NCI-H2171 treated with DMSO at 0.1 percent for 48 hours (cell line): ENCODE data around the gene VTN.
A peak's percentile ranks its signal among the peaks of the same experiment; 100 is the strongest.
"Not testable (repeated sequence)": the region's sequence is repeated elsewhere in the genome, so short reads cannot be mapped to it uniquely, and the experiment has no call there.

Source experiments
- DNase-seq: peaks from one replicate; lab custom pipeline; 2025; lab: John Stamatoyannopoulos, UW

The VTN gene

DNA sequence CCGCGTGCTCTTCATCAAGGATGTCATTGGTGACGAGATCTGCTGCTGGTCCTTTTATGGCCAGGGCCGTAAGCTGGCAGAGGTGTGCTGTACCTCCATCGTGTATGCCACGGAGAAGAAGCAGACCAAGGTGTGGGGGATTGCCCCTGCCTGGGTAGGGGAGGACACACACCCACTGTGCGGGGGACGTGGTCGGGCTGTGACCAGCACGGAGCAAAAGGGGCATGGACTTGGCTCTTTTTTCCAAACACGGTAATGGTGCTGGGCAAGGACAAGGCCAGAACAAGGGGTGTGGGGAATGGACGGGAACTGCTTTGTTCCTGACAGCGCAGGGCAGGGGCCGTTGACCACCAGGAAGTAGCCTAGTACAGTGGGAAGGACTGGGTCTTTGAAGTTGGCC is 27.8 kb downstream of the VTN start:
- no peak for DNase-seq

DNA sequence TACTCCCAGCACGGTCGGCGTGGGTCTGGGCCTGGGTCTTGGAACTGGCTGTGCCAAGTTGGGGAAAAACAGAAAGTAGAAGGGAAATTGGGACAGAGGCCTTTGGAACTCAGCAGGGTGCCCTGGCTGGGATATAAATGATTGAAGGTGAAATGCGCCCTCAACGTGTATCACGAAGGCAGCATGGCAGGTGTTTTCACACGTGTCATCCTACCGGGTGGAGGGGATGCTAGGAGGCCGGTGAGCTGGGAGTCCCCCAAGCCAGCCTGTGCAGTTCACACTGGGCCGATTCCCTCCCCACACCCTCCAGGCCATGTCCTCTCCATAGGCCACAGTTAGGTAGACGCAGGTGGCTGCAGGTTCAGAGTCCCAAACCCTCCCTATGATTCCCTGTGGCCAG is 28.6 kb downstream of the VTN start:
- DNase-seq: no peak

GRCh38 chr17:28340374-28340773 is 29.7 kb downstream of the VTN start:
- DNase-seq: no peak

- DNase-seq: no peak
Measured at GRCh38 chr17:28339431-28339830, 30.7 kb downstream of the VTN start.

DNA sequence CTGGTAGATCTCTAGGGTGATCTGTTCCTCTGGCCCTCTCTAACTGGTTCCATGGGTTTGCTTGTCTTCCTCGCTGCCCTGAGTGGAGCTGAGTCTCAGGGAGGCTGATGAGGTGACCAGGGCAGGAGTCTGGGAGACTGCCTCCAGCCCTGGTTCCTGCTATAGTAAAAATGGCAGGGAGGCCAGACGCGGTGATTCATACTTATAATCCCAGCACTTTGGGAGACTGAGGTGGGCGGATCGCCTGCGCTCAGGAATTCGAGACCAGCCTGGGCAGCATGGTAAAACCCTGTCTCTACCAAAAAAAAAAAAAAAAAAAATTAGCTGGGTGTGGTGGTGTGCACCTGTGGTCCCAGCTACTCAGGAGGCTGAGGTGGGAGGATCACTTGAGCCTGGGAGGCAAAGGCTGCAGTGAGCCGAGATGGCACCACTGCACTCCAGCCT is 31.3 kb downstream of the VTN start:
- DNase-seq: not testable (repeated sequence)

DNA sequence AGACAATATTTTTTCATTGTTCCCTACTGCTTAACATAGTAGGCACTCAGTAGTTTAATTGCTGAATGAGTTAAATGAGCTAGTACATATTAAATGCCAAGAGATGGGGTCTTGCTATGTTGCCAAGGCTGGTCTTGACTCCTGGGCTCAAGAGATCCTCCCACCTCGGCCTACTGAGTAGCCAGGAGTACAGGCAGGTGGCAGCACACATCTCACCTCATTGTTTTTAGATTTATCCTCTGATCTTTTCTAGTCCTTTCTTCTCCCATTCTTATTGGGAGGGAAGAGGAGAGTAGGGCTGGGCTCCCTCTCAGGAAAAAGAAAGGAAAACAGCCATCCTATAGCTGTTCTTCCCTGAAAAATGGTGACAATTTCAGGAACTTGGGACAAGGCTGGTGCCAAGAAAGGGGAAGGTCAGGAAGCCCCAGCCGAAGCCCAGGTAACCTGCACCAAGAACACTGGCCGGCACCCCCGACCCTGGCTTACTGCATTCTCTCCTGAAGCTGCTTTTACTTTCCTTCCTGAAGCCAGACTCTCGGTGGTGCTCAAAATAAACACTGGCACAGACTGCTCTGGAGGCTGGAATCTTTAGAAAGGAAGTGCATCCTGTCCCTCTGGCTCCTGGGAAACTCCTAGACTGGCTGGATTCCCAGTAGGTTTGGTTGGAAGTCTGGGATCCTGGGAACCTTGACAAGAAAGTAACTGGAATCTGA is 31.9 kb downstream of the VTN start:
- no peak for DNase-seq

- peak; percentile 46 for DNase-seq
Measured at GRCh38 chr17:28335959-28336871, 33.9 kb downstream of the VTN start.

- DNase-seq: peak; percentile 100
Measured at GRCh38 chr17:28335201-28335958, 34.7 kb downstream of the VTN start, which contains the start of the genes IFT20 and TNFAIP1. TSS of gene IFT20 (minus strand) at chr17:28335472. CDS start at chr17:28331985, 3,487 bp downstream. TSS of gene TNFAIP1 (plus strand) at chr17:28335761. CDS start at chr17:28339522, 3,761 bp downstream.

- DNase-seq: no peak
Measured at GRCh38 chr17:28334666-28335200, 35.4 kb downstream of the VTN start.

DNA sequence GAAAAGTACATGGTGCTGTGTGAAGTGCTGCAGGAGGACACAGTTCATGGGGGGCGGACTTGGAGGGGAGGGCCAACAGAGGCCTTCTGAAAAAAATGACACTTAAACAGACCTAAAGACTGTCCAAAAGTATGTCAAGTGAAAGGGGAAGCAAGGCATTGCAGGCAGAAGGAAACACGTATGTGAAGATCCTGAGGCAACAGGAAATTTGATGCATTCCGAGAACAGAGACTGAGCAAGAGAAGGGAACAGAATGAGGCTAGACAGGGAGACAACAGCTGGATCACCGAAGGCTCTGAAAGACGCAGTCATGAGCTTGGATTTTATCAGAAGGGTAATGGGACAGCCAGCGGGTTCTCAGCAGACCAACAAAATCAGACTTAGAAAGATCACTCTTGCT is 35.9 kb downstream of the VTN start:
- DNase-seq: no peak

DNA sequence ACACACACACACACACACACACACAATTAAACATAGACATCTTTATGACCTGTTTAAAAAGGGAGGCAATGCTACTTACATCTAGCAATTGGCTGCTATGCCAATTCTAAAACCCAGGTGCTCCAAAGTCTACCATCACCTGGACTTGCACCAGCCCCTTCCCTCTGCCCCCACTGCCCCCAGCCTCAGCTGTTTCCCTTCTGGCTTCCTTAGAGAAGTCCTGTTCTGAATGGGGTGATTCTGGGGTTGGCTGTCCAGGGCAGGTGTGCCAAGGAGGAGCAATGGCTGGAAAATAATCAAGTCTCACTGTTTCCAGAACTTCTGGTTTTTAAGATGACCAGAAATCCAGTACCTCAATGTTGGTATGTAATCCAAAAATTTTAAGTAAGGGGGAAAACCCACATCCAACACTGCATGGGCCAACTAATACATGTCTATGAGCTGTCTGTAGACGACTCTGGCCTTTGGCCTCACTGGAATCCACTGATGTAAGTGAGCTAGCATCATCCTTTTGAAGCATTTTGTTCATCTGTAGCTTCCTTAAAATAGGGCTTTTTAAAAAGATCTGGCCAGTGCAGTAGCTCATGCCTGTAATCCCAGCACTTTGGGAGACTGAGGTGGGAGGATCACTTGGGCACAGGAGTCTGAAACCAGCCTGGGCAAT is 36.9 kb downstream of the VTN start:
- DNase-seq: no peak

DNA sequence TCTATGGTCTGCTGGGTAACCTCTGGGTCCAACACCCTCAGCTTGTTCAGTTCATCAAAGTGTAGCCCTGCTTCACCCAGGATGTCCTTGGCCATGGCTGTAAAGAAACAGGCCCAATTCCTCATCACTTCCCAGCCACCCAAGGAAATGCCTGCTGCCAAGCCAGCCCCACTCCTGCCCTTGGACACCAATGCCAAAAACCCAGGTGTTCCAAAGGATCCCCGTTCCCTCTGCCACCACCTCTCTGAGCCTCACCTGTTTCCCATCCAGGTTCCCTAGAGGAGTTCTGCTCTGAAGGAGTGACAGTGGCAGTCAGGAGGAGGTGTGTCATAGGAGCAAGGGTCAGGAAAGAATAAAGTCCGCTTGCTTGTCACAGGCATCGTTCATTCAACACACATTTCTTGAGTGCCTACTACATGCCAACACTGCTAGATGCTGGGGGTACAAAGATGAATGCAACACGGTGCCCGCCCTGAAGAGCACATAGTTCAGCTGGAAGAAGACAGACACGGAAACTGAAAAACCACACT is 38.2 kb downstream of the VTN start:
- DNase-seq: no peak

DNA sequence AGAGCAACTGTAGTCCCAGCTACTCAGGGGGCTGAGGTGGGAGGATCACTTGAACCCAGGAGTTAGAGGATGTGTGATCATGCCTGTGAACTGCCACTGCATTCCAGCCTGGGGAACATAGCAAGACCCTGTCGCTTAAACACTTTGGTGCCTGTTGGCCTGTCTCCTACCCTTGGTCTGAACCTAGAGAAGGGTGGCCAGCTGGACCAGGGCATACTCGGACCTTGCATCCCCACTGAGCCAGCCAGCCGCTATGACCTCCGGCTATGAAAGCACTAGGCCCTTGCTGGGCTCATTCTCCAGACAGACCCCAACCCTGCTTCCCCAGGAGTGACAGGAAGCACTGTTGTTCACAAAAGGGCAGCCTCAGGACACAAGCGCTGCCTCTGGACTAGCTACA is 39.4 kb downstream of the VTN start:
- DNase-seq: no peak

DNA sequence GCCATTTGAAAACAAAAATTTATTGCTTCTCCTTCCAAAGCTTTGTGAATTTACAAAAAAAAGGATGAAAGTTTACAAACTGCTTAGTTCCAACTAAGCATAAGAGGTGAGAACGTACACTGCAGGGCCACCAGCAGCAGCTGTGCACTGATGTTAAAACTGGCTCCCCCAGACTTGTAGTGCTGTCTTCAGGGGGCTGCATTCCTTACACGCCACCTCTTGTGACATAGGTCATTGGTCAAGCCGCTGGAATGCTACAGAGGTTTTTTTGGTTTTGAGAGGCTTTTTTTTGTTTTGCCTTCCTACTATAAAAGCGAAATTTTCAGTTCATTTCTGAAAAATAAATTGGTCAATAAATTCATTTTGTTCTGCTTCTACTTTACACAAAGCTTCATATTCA is 41.8 kb downstream of the VTN start:
- DNase-seq: no peak

- DNase-seq: no peak
Measured at GRCh38 chr17:28327709-28328108, 42.4 kb downstream of the VTN start.

DNA sequence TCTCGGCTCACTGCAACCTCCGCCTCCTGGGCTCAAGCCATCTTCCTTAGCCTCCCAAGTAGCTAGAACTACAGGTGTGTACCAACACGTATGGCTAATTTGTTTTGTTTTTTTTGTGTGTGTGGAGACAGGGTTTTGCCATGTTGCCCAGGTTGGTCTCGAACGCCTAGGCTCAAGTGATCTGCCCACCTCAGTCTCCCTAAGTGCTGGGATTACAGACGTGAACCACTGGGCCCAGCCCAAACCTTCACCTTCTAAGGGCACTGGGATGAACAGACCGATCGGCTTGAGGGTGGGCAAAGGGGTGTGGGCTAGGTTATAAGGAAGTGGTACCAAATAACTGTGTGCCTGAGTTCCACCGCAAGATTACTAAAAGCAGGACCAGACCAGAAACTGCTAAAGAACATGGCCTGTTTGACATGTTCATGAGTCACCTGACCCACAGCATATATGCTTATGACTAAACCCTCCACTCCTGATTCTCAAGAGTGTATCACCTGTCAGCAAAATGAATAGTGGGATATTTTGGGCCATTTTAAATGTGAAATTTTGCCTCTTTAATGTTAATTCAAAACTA is 43.0 kb downstream of the VTN start:
- DNase-seq: no peak

DNA sequence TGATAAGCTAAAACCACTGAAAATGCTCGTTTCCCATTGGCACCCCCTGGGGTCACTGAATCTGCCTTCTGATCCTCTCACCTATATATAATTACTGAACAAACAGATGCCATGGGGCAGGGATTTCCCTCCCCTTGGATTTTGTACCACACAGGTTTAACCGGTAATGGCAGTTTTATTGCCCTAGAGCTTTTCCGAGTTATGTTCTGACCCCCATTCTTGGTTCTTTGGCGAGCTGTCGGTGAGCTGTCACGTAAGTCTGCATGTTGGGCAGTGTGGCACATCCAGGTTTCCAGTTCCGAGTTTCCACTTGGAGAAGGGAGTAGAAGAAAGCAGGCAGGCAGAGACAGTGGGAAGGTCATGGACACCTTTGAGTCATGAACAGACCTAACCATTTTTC is 44.0 kb downstream of the VTN start:
- no peak for DNase-seq

DNA sequence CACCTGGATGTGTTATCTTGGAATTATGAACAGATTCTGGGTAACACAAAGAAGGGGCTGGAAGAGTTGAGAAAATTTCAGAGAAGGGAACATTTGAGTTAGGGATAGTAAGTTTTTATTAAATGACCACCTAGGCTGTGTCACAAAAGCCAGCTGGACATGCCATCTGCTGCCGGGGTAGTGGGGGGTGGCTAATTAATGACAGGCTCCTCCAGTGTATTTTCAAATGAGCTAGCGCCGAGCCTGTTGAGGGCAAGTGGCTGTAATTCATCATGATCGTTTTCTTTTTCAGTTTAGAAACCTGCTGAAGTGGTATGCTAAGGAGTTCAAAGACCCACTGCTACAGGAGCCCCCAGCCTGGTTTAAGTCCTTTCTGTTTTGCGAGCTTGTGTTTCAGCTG is 44.9 kb downstream of the VTN start:
- DNase-seq: no peak

GRCh38 chr17:28324781-28325180 is 45.3 kb downstream of the VTN start:
- DNase-seq: no peak

DNA sequence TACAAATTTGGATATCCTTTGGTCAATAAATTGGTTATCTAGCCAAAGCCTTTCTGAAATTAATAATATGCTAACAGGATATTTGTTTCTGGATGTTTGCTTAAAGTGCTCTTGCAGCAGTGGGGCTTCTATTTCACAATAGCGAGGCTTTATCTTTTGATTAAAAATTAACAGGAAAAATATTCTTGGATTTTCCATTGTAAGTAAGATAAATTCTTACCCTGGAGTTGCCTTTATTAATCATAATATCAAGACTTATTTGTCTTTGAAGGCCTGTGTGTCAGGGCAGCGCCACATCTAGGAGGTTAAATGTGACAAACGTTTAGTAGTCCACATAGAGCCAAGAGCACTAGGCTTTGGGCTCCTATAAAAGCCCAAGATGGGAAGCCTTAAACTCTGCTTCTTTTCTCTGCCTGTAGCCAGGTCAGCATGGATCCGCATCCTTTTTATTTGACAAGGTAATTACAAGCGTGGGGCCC is 45.8 kb downstream of the VTN start:
- DNase-seq: no peak
